Psoas muscle (tissue), 8 donors: ENCODE data around the gene MECR. TPM values are rescaled to one million over a fixed set of nuclear protein-coding genes. Genes with fewer than 3 reads are reported as not detected.

Source experiments
- ATAC-seq, 4 donors: fragments of 200-7000 bp; cut with Tn5 transposase; one replicate each; pipeline ENCODE4 v1.9.1; 2020; ENCODE audit warnings: moderate library complexity in 3 of 4, mild to moderate bottlenecking in 2 of 4
- DNase-seq, 2 donors: peaks; one replicate each; pipeline ENCODE4 v3.0.0-alpha.2; 2020
- H3K27ac ChIP-seq: fragments of 200-600 bp; one replicate; pipeline ENCODE4 v1.8.0; 2022
- H3K27me3 ChIP-seq, 3 donors: fragments of 200-600 bp in 1 of 3; one replicate each; pipeline versions ENCODE4 v1.6.1 to v1.8.0; 2013 to 2022; ENCODE audit warnings: low read length in 2 of 3, mild to moderate bottlenecking in 2 of 3, moderate library complexity in 1 of 3; ENCODE audit not compliant: insufficient read depth in 3 of 3
- H3K36me3 ChIP-seq, 2 donors: fragments of 200-600 bp in 1 of 2; one replicate each; pipeline versions ENCODE4 v1.6.1 to v1.8.0; 2013 to 2022; ENCODE audit warnings: low read depth in 1 of 2, mild to moderate bottlenecking in 1 of 2, moderate library complexity in 1 of 2; ENCODE audit not compliant: insufficient read depth in 1 of 2
- H3K4me1 ChIP-seq: fragments of 200-600 bp; one replicate; pipeline ENCODE4 v1.8.0; 2022
- H3K4me3 ChIP-seq: fragments of 200-600 bp; one replicate; pipeline ENCODE4 v1.8.0; 2022; ENCODE audit warnings: mild to moderate bottlenecking
- H3K9me3 ChIP-seq: fragments of 200-600 bp; one replicate; pipeline ENCODE4 v1.8.0; 2022
- WGBS, 3 donors: extraction: QIAGEN DNeasy Blood & Tissue Kit; methylation state at CpG; one replicate each; pipeline versions ENCODE4 v1.1.6 to v1.1.7; 2013; 5-methylcytosine and 5-hydroxymethylcytosine counted together
- intact Hi-C, 2 donors: fragments of 100-400 bp; cut with DNase I; formaldehyde crosslinking; loops; one replicate each; pipeline versions ENCODE4 v1.11.0 to v1.14.2; 2022
- polyA plus RNA-seq, 3 donors: library from polyadenylated mRNA; stranded (reverse); fragments of 200-250 nt; gene quantifications; one replicate each; pipeline ENCODE4 v1.2.3, GENCODE V29; 2013
- total RNA-seq, 4 donors: library from RNA; stranded (reverse); fragmentation: NEBNext Ultra II Directional in 2 of 4; extraction: Animal tissue kit (Norgen Biotek cat#: 25700) in 2 of 4; gene quantifications; one replicate each; pipeline versions ENCODE4 v1.2.1 to v1.2.4, GENCODE V29; 2021 to 2023
- TF ChIP-seq, protein P1 (sequence below): fragments of 200-600 bp; IDR thresholded peaks from one replicate; pipeline ENCODE4 v1.8.0; 2022; ENCODE audit warnings: antibody characterized with exemption
- donor health status: healthy with polysubstance abuse.
- donor health status: DM: no; HTN: no; CAD: no; lungs with moderate emphysema.
- donor health status: Bipolar disorder and iron deficiency.
- donor health status: healthy.
- donor health status: DM: yes; HTN: yes; CAD: no.
- donor health status: DM: no; HTN: no; CAD: no.
- donor health status: DM: no; HTN: no; CAD: no.
- donor health status: DM: yes; HTN: yes; CAD: no.

Gene MECR
- total and polyA plus RNA-seq, 7 donors: 22.7 to 42.6 (median 36.8) TPM

GRCh38 chr1:29243871-29244200, 13.1 kb upstream of the MECR start:
- WGBS, 3 donors: 70 to 76% (median 72%) methylated on average over 3 of the region's 3 CpGs
- no peak for DNase-seq
- intact Hi-C loops: no loop called here
- Histone ChIP-seq H3K4me1 (peaks cover 8% of the 10 kb centered on the region), H3K27ac (no peak overlapping the region), H3K27me3 (no peaks in the 10 kb centered on the region), H3K9me3 (no peaks in the 10 kb centered on the region), H3K4me3 (no peak overlapping the region), H3K36me3 (no peaks in the 10 kb centered on the region)
- ATAC-seq: no peak
- TF ChIP-seq, protein P1, sequence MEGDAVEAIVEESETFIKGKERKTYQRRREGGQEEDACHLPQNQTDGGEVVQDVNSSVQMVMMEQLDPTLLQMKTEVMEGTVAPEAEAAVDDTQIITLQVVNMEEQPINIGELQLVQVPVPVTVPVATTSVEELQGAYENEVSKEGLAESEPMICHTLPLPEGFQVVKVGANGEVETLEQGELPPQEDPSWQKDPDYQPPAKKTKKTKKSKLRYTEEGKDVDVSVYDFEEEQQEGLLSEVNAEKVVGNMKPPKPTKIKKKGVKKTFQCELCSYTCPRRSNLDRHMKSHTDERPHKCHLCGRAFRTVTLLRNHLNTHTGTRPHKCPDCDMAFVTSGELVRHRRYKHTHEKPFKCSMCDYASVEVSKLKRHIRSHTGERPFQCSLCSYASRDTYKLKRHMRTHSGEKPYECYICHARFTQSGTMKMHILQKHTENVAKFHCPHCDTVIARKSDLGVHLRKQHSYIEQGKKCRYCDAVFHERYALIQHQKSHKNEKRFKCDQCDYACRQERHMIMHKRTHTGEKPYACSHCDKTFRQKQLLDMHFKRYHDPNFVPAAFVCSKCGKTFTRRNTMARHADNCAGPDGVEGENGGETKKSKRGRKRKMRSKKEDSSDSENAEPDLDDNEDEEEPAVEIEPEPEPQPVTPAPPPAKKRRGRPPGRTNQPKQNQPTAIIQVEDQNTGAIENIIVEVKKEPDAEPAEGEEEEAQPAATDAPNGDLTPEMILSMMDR: no peak

- 80 to 83% (median 81%) methylated on average over 16 of the region's 16 CpGs for WGBS, 3 donors
- Histone ChIP-seq H3K4me1 (peaks cover 13% of the 10 kb centered on the region), H3K27me3 (no peaks in the 10 kb centered on the region), H3K27ac (no peak overlapping the region), H3K9me3 (no peaks in the 10 kb centered on the region), H3K36me3 (no peaks in the 10 kb centered on the region), H3K4me3 (no peak overlapping the region)
- DNase-seq: no peak
- TF ChIP-seq, protein P1: no peak
- no peak for ATAC-seq
- intact Hi-C loops: no loop called here
These were observed 12.5 kb upstream of the MECR start for GRCh38 chr1:29243023-29243870.

GRCh38 chr1:29240986-29241385, 10.3 kb upstream of the MECR start:
- Histone ChIP-seq H3K4me3 (no peak overlapping the region), H3K27me3 (no peaks in the 10 kb centered on the region), H3K36me3 (no peaks in the 10 kb centered on the region), H3K4me1 (peaks cover 6% of the 10 kb centered on the region), H3K9me3 (no peaks in the 10 kb centered on the region), H3K27ac (no peak overlapping the region)
- intact Hi-C loops: no loop called here
- WGBS, 3 donors: 83 to 87% (median 87%) methylated on average over 2 of the region's 2 CpGs
- DNase-seq (no peak), ATAC-seq (no peak)
- TF ChIP-seq, protein P1: no peak

- no peaks in the 10 kb centered on the region for H3K27me3 ChIP-seq
- intact Hi-C loops: no loop called here
- no peaks in the 10 kb centered on the region for H3K36me3 ChIP-seq
- H3K9me3 ChIP-seq: no peaks in the 10 kb centered on the region
- no peak overlapping the region for H3K4me3 ChIP-seq
- TF ChIP-seq, protein P1: no peak
- no peak overlapping the region for H3K27ac ChIP-seq
- peaks cover 6% of the 10 kb centered on the region for H3K4me1 ChIP-seq
- ATAC-seq (no peak), DNase-seq (no peak)
- WGBS, 3 donors: 11 to 54% (median 40%) methylated on average over 1 to 4 of the region's 4 CpGs
These were observed 9.7 kb upstream of the MECR start for GRCh38 chr1:29240400-29240837.
